Loucy (cell line): ENCODE results near the gene UVRAG.

Source experiments
- CTCF ChIP-seq: fragments of 200-600 bp; sonication (generic); conservative IDR thresholded peaks from 2 replicates; pipeline ENCODE4 v1.5.1; 2014; ENCODE audit warnings: mild to moderate bottlenecking, antibody characterized with exemption, low read length
- EZH2phosphoT487 ChIP-seq: fragments of 200-600 bp; IDR thresholded peaks from 2 replicates; pipeline ENCODE4 v1.6.1; 2018; ENCODE audit warnings: antibody characterized with exemption, mild to moderate bottlenecking, moderate library complexity, borderline replicate concordance

DNA sequence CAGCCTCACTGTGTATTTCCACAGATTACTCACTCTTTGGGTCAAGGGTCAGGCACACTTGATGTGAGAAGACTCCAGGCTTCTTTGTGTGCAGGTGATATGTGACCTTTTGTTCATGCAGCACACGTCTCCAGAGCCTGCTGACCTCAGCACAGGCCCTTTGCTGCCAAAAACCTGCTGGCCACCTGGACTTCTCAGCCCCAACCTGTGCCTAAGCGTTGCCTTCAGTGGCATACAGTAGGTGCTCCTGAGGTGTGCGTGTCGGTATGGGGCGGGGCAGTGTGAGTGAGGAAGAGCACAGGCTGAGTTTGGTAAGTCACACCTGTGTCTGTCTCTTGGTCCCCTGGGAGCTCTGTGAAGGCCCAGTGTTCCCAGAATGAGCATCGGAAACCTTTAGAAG lies 333.2 kb downstream of the UVRAG start:
- TF ChIP-seq CTCF (no peak), EZH2phosphoT487 (no peak)
